Measurements from ENCODE around the gene GSC2.
"Not testable (repeated sequence)": the region's sequence is repeated elsewhere in the genome, so short reads cannot be mapped to it uniquely, and the experiment has no call there.

Gene GSC2

GRCh38 chr22:19178065-19178656 lies 28.1 kb upstream of the GSC2 start:
- DNase-seq, result no peak

GRCh38 chr22:19177164-19178064 lies 27.3 kb upstream of the GSC2 start:
- DNase-seq, result no peak

GRCh38 chr22:19176732-19177131 lies 26.6 kb upstream of the GSC2 start:
- DNase-seq, result no peak

- DNase-seq, result no peak
Observed at GRCh38 chr22:19176175-19176643, 26.1 kb upstream of the GSC2 start.

GRCh38 chr22:19175602-19176174 lies 25.6 kb upstream of the GSC2 start:
- DNase-seq, result no peak

GRCh38 chr22:19175026-19175601 lies 25.0 kb upstream of the GSC2 start:
- no peak for DNase-seq

GRCh38 chr22:19174106-19175025 lies 24.3 kb upstream of the GSC2 start:
- no peak for DNase-seq

- no peak for DNase-seq
Observed at GRCh38 chr22:19173047-19174035, 23.2 kb upstream of the GSC2 start.

GRCh38 chr22:19172213-19173046 lies 22.3 kb upstream of the GSC2 start:
- DNase-seq, result no peak

- no peak for DNase-seq
Observed at GRCh38 chr22:19169947-19170318, 19.8 kb upstream of the GSC2 start.

GRCh38 chr22:19169002-19169946 lies 19.2 kb upstream of the GSC2 start:
- DNase-seq, result no peak

- no peak for DNase-seq
Observed at GRCh38 chr22:19168088-19168890, 18.2 kb upstream of the GSC2 start.

GRCh38 chr22:19167106-19167869 lies 17.2 kb upstream of the GSC2 start:
- no peak for DNase-seq

- no peak for DNase-seq
Observed at GRCh38 chr22:19166421-19166820, 16.3 kb upstream of the GSC2 start.

GRCh38 chr22:19164425-19164824 lies 14.3 kb upstream of the GSC2 start:
- DNase-seq, result no peak

- not testable (repeated sequence) for DNase-seq
Observed at GRCh38 chr22:19158649-19159048, 8.6 kb upstream of the GSC2 start.

GRCh38 chr22:19156109-19156508 lies 6.0 kb upstream of the GSC2 start:
- not testable (repeated sequence) for DNase-seq
